ENCODE results near the gene XRN1.
"Not testable (repeated sequence)": the region's sequence is repeated elsewhere in the genome, so short reads cannot be mapped to it uniquely, and the experiment has no call there.

Gene XRN1

GRCh38 chr3:142353571-142353970 is 94.3 kb downstream of the XRN1 start:
- in situ Hi-C loops (cut with MboI; ENCODE audit: low pct_unique_long_range_greater_than_20kb, low sequenced_read_pairs), result no loop called here
- DNase-seq, result no peak

GRCh38 chr3:142352698-142353097 is 95.1 kb downstream of the XRN1 start:
- in situ Hi-C loops (cut with MboI; ENCODE audit: low pct_unique_long_range_greater_than_20kb, low sequenced_read_pairs), result not testable (repeated sequence)

GRCh38 chr3:142348460-142348859 is 99.4 kb downstream of the XRN1 start:
- DNase-seq, result no peak
- in situ Hi-C loops (cut with MboI; ENCODE audit: low pct_unique_long_range_greater_than_20kb, low sequenced_read_pairs), result no loop called here

More at GRCh38 chr3:142352698-142353097, 95.1 kb downstream of the XRN1 start:
- not testable (repeated sequence) for DNase-seq

DNA sequence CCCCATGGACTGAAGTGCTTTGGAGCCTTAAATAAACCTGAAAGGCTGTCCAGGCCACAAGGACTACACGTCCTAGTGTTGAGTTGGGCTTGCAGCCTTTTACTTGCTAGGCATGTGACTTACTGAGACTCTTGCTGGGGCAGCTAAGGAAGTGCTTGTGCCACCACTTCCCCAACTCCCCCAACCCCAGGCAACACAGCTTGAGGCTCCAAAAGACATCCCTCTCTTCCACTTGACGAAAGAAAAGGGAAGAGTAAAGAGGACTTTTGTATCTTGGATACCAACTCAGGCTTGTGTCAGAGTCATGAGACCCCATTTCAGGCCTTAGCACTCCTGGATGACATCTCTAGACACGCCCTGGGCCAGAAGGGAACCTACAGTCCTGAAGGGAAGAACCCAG is 109.8 kb downstream of the XRN1 start:
- in situ Hi-C loops (cut with MboI; ENCODE audit: low pct_unique_long_range_greater_than_20kb, low sequenced_read_pairs), result no loop called here
- DNase-seq, result peak; percentile 76

DNA sequence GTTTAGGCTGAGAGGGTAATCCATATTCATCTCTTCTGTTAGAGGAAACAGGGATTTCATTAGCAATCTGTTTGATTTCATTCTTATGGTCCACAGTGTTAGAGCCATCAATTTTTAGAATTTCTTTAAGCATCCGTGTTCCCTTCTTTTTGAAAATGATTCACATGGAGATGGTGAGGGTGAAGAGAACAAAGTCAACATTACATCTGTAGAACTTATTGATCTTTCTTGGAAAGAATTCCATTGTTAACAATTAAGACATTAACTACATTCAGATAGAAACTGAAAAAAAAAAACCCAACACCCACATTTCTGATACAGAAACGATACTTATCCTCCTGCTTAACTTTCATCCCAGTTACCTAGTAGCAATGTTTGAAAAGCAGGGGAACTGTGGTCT is 115.4 kb downstream of the XRN1 start:
- in situ Hi-C loops (cut with MboI; ENCODE audit: low pct_unique_long_range_greater_than_20kb, low sequenced_read_pairs), result no loop called here
- DNase-seq, result no peak

DNA sequence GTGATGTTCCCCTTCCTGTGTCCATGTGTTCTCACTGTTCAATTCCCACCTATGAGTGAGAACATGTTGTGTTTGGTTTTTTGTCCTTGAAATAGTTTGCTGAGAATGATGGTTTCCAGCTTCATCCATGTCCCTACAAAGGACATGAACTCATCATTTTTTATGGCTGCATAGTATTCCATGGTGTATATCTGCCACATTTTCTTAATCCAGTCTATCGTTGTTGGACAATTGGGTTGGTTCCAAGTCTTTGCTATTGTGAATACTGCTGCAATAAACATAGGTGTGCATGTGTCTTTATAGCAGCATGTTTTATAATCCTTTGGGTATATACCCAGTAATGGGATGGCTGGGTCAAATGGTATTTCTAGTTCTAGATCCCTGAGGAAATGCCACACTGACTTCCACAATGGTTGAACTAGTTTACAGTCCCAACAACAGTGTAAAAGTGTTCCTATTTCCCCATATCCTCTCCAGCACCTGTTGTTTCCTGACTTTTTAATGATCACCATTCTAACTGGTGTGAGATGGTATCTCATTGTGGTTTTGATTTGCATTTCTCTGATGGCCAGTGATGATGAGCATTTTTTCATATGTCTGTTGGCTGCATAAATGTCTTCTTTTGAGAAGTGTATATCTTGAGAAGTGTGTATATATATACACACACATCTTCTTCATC is 123.4 kb downstream of the XRN1 start:
- DNase-seq; in situ Hi-C loops (cut with MboI; ENCODE audit: low pct_unique_long_range_greater_than_20kb, low sequenced_read_pairs): not testable (repeated sequence)

- in situ Hi-C loops (cut with MboI; ENCODE audit: low pct_unique_long_range_greater_than_20kb, low sequenced_read_pairs), result no loop called here
- no peak for DNase-seq
Measured at GRCh38 chr3:142319912-142320311, 127.9 kb downstream of the XRN1 start.

DNA sequence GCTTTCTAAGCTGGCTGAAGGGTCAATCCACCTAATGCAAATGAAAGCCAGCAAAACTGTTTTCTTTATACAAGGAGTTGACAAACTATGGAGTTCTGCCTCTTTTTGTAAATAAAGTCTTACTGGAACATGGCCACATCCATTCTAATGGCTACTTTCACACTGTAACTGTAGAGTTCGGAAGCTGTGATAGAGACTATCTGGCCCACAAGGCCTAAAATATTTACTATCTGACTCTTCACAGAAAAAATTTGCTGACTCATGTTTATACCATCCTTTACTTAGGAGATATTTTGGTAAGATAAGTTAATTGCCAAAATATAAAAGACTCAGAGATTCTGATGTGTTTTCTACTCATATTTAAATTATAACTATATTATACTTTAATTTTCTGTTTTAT is 128.7 kb downstream of the XRN1 start:
- DNase-seq, result no peak
- in situ Hi-C loops (cut with MboI; ENCODE audit: low pct_unique_long_range_greater_than_20kb, low sequenced_read_pairs), result no loop called here

DNA sequence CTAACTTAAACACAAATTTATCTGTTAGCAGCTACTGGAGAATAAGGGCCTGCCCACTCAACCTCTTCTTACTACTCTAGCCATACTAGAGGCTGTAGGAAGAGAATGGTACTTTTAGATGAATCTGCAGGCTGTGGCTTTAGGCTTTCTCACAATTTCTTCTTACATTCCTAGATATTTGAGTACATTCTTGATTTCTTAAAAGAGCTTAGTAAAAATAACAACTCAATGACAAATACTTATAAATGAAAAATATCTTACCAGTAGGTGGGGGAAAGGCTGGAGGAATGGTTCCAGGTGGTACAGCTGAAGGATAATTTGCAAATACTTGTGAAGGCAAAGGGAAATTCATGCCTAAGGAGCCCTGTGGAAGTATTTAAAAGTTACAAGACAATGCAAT is 129.5 kb downstream of the XRN1 start:
- in situ Hi-C loops (cut with MboI; ENCODE audit: low pct_unique_long_range_greater_than_20kb, low sequenced_read_pairs), result no loop called here
- no peak for DNase-seq

GRCh38 chr3:142315978-142316388 is 131.9 kb downstream of the XRN1 start:
- in situ Hi-C loops (cut with MboI; ENCODE audit: low pct_unique_long_range_greater_than_20kb, low sequenced_read_pairs); DNase-seq: not testable (repeated sequence)

DNA sequence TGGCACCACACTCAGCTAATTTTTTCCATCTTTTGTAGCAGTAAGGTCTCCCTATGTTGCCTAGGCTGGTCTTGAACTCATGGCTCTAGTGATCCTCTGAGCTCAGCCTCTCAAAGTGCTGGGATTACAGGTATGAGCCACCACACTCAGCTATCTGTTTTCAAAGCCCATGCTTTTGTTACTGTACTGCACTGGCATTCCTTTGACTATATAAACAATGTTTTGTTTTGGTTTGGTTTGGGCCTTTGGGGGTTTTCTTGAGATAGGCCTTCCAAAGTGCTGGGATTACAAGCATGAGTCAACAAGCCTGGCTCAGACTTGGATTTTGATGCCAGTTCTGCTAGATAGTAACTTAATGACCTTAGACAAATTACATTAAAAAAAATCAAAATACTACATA is 132.8 kb downstream of the XRN1 start:
- DNase-seq, result no peak
- in situ Hi-C loops (cut with MboI; ENCODE audit: low pct_unique_long_range_greater_than_20kb, low sequenced_read_pairs), result no loop called here

GRCh38 chr3:142310439-142310838 is 137.4 kb downstream of the XRN1 start:
- in situ Hi-C loops (cut with MboI; ENCODE audit: low pct_unique_long_range_greater_than_20kb, low sequenced_read_pairs), result no loop called here

GRCh38 chr3:142302847-142303246 is 145.0 kb downstream of the XRN1 start:
- in situ Hi-C loops (cut with MboI; ENCODE audit: low pct_unique_long_range_greater_than_20kb, low sequenced_read_pairs); DNase-seq: not testable (repeated sequence)

More at GRCh38 chr3:142310439-142310838, 137.4 kb downstream of the XRN1 start:
- no peak for DNase-seq

GRCh38 chr3:142298626-142299025 is 149.2 kb downstream of the XRN1 start:
- DNase-seq, result no peak
- in situ Hi-C loops (cut with MboI; ENCODE audit: low pct_unique_long_range_greater_than_20kb, low sequenced_read_pairs), result no loop called here

DNA sequence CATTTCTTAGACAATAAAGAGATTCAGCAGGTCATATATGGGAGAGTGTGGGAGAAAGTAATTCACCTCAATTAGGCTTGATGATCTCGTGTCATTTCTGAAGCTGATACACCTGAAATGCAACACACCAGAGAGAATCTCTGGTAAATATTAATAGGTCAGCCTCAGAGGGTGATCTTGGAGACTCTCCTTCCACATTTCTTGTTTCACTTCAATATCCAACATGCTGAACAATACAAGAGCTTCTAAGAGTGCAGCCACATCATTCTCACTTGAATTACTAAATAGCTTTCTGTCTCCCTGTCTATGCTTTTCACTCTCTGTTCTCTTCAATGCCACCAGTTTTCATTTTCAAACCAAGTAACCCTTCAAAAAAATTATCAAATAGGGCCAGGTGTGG is 151.3 kb downstream of the XRN1 start:
- DNase-seq, result no peak
- in situ Hi-C loops (cut with MboI; ENCODE audit: low pct_unique_long_range_greater_than_20kb, low sequenced_read_pairs), result no loop called here

DNA sequence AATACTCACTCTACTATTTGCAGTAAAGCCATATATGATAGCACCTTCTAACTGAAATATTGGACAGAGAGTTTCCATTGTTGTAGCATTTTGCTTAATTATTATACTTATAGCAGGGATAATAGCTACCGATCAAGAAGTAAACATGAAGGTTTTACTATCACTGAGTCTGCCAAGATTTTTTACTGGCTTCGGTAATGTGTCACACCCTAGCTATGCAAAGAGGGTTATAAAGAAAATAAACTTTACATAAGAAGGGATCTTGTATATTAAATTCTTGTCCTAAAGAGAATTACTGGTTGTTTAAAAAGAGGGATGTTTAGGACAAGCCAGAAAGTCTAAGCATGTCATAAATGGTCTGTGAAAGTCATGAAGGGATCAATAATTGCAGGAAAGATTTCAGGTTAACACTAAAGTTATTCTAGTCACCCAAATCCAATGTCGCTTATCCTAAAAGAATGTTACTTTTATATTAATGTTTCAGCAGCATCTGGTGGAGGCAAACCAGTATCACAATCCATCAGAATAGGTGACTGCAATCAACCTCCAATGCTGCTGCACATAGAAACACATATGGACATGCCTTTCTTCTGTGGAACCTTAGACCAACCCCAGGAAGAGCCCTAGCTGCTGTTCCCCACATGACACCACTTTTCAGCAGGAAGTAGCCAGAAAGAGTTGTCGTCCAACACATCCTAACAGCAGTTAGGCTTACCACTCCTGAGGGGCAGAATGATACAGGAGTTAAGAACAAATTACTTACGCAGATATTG is 159.8 kb downstream of the XRN1 start:
- in situ Hi-C loops (cut with MboI; ENCODE audit: low pct_unique_long_range_greater_than_20kb, low sequenced_read_pairs), result no loop called here
- peak; percentile 21 for DNase-seq

GRCh38 chr3:142285083-142285517 is 162.7 kb downstream of the XRN1 start:
- in situ Hi-C loops (cut with MboI; ENCODE audit: low pct_unique_long_range_greater_than_20kb, low sequenced_read_pairs), result no loop called here
- DNase-seq, result peak; percentile 14

GRCh38 chr3:142282503-142282902 is 165.3 kb downstream of the XRN1 start:
- DNase-seq, result no peak
- in situ Hi-C loops (cut with MboI; ENCODE audit: low pct_unique_long_range_greater_than_20kb, low sequenced_read_pairs), result no loop called here

DNA sequence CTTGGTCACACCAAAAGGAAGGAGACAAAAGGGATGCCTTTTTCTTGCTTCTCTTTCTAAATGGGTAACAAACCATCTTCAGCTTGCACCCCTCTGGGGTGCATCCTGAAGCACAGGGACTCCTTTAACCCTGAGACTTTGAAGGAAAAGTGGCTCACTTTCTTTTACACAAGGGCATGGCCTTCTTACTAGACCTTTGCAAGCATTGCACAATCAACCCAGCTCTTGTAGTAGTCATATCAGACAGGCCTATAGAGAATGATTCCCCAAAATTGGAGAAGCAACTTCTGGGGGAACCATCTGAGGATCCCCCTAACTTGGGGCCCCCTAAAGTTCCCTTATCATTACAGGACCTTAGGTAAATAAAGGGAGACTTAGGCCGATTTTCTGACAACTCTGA is 166.4 kb downstream of the XRN1 start:
- DNase-seq, result no peak
- in situ Hi-C loops (cut with MboI; ENCODE audit: low pct_unique_long_range_greater_than_20kb, low sequenced_read_pairs), result no loop called here

- DNase-seq, result peak; percentile 90
- in situ Hi-C loops (cut with MboI; ENCODE audit: low pct_unique_long_range_greater_than_20kb, low sequenced_read_pairs), result no loop called here
Measured at GRCh38 chr3:142279965-142280590, 167.8 kb downstream of the XRN1 start.
